ENCODE results near the gene LHX1. TPM values are rescaled to one million over a fixed set of nuclear protein-coding genes. Genes with fewer than 3 reads are reported as not detected.

The LHX1 gene
- total RNA-seq, 2 experiments from 2014 or later: not detected

DNA sequence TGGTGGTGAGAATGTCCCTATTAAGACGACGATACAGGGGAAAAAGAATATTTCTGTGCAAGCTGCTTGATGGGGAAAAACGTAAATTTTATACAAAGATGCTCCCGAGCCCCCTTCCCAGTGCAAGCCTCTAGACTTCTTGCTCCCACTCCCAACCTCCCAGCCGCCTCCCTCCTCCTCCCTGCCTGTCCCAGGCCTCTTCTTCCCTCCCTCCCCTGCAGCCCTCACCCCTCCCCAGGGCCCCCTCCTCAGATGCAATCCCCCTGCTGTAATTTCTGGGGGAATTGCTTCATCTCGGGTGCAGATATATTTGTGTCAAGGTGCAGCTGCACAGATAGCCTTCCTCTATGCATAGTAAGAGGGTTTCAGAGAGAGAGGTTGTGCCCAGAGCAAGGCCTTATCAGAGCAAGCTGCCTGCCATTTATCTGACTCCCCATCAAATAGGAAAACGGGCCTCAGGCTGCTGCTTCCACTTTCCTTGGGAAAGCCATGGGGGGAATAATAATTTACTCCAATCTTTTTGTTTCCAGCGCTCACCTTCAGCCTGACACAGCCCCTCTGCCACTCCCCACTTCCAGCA, 47.4 kb upstream of the LHX1 start:
- intact Hi-C loops (cut with micrococcal nuclease; ENCODE audit: unreplicated experiment): no loop called here
- Histone ChIP-seq H3K4me3 (ENCODE audit: low read depth, low read length, poor library complexity, severe bottlenecking) (no peak overlapping the region), H3K4me1 (ENCODE audit: insufficient read depth, low read length, poor library complexity, severe bottlenecking) (no peaks in the 10 kb centered on the region), H2AFZ (ENCODE audit: low read length) (no peak overlapping the region), H4K20me1 (ENCODE audit: insufficient read depth, low read length) (no peaks in the 10 kb centered on the region), H3K4me2 (ENCODE audit: low read length) (no peak overlapping the region), H3K9me3 (ENCODE audit: low read length) (no peaks in the 10 kb centered on the region), H3K36me3 (ENCODE audit: insufficient read depth, low read length) (no peaks in the 10 kb centered on the region), H3K79me2 (ENCODE audit: insufficient read depth, low read depth, low read length) (no peaks in the 10 kb centered on the region), H3K27ac (ENCODE audit: low read depth, low read length, poor library complexity, severe bottlenecking) (no peak overlapping the region), H3K9me2 (ENCODE audit: insufficient read depth, low read length) (no peaks in the 10 kb centered on the region)
- BruUV-seq (replicated peaks): no TSS peak
- CTCF ChIA-PET (ENCODE audit: unreplicated experiment): no interaction called here
- POLR2A ChIA-PET: interaction anchor here (0.7 kb wide), 1 partner anchor 9 kb away, joined by 5 read pairs; no protein-coding TSS in a partner anchor
- TF ChIP-seq, protein P1, sequence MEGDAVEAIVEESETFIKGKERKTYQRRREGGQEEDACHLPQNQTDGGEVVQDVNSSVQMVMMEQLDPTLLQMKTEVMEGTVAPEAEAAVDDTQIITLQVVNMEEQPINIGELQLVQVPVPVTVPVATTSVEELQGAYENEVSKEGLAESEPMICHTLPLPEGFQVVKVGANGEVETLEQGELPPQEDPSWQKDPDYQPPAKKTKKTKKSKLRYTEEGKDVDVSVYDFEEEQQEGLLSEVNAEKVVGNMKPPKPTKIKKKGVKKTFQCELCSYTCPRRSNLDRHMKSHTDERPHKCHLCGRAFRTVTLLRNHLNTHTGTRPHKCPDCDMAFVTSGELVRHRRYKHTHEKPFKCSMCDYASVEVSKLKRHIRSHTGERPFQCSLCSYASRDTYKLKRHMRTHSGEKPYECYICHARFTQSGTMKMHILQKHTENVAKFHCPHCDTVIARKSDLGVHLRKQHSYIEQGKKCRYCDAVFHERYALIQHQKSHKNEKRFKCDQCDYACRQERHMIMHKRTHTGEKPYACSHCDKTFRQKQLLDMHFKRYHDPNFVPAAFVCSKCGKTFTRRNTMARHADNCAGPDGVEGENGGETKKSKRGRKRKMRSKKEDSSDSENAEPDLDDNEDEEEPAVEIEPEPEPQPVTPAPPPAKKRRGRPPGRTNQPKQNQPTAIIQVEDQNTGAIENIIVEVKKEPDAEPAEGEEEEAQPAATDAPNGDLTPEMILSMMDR (conservative IDR thresholded peaks at IDR 0.05; ENCODE audit: low read length): no peak
- TF ChIP-seq EZH2phosphoT487 (IDR thresholded peaks at IDR 0.05; ENCODE audit: borderline replicate concordance, low read depth, low read length): no peak
- no peak for DNase-seq (ENCODE audit: low spot score)

- no peaks in the 10 kb centered on the region for H3K4me1 ChIP-seq (ENCODE audit: insufficient read depth, low read length, poor library complexity, severe bottlenecking)
- POLR2A ChIA-PET: no interaction called here
- CTCF ChIA-PET (ENCODE audit: unreplicated experiment): no interaction called here
These were observed 46.7 kb upstream of the LHX1 start for GRCh38 chr17:36890398-36891168.

More at GRCh38 chr17:36890398-36891168, 46.7 kb upstream of the LHX1 start:
- TF ChIP-seq EZH2phosphoT487 (IDR thresholded peaks at IDR 0.05; ENCODE audit: borderline replicate concordance, low read depth, low read length): no peak
- TF ChIP-seq, protein P1 (conservative IDR thresholded peaks at IDR 0.05; ENCODE audit: low read length): no peak
- intact Hi-C loops (cut with micrococcal nuclease; ENCODE audit: unreplicated experiment): no loop called here
- Histone ChIP-seq H3K36me3 (ENCODE audit: insufficient read depth, low read length) (no peaks in the 10 kb centered on the region), H3K9me2 (ENCODE audit: insufficient read depth, low read length) (no peaks in the 10 kb centered on the region), H3K4me3 (ENCODE audit: low read depth, low read length, poor library complexity, severe bottlenecking) (no peak overlapping the region), H3K79me2 (ENCODE audit: insufficient read depth, low read depth, low read length) (no peaks in the 10 kb centered on the region), H2AFZ (ENCODE audit: low read length) (no peak overlapping the region), H4K20me1 (ENCODE audit: insufficient read depth, low read length) (no peaks in the 10 kb centered on the region), H3K9me3 (ENCODE audit: low read length) (no peaks in the 10 kb centered on the region), H3K4me2 (ENCODE audit: low read length) (no peak overlapping the region), H3K27ac (ENCODE audit: low read depth, low read length, poor library complexity, severe bottlenecking) (no peak overlapping the region)
- DNase-seq (ENCODE audit: low spot score): no peak
- BruUV-seq (replicated peaks): no TSS peak

Measured in OCI-LY7 (cell line).